ENCODE measurements around the gene SLC16A1.

GRCh38 chr1:112982328-112982727, 26.3 kb upstream of the SLC16A1 start:
- TF ChIP-seq NFIC (IDR thresholded peaks at IDR 0.05) (no peak), RAD21 (IDR thresholded peaks at IDR 0.05; ENCODE audit: low read depth) (no peak), EP300 (IDR thresholded peaks at IDR 0.05; ENCODE audit: borderline replicate concordance) (no peak), TAF1 (IDR thresholded peaks at IDR 0.05; ENCODE audit: low read depth) (no peak), EGR1 (IDR thresholded peaks at IDR 0.05) (no peak), CREB1 (IDR thresholded peaks at IDR 0.05; ENCODE audit: low read depth) (no peak), REST (IDR thresholded peaks at IDR 0.05; ENCODE audit: low read depth) (no peak)

Measured in Ishikawa (cell line).